HCT116 (cell line): ENCODE data around the gene ALG1. TPM values are rescaled to one million over a fixed set of nuclear protein-coding genes. Genes with fewer than 3 reads are reported as not detected.

ENCODE experiments used
- ATAC-seq: fragments of 200-7000 bp; cut with Tn5 transposase; 2 replicates; pipeline ENCODE4 v1.9.1; 2020; ENCODE audit warnings: mild to moderate bottlenecking, moderate library complexity
- BruUV-seq: library from RNA; stranded (reverse); fragments of 400-500 nt; replicated peaks from 2 replicates; lab custom pipeline; 2021; lab: Mats Ljungman, UMichigan
- CTCF ChIA-PET: fragments of 300-600 bp; sonication (Branson Sonifier 250); formaldehyde crosslinking; loops from one replicate; lab custom pipeline; 2021; ENCODE audit warnings: antibody characterized with exemption; lab: Charles Lee
- POLR2A ChIA-PET: fragments of 300-600, 350-600 bp; sonication (Branson Sonifier 250); formaldehyde crosslinking; loops from one replicate; lab custom pipeline; 2021; ENCODE audit warnings: antibody characterized with exemption; lab: Charles Lee
- RAD21 ChIA-PET, 2 experiments: fragments of 300-600 bp; sonication (Branson Sonifier 250); formaldehyde crosslinking; loops; one replicate each; lab custom pipeline; 2023; ENCODE audit warnings: low total read pairs in 2 of 2; ENCODE audit not compliant: uncharacterized antibody in 2 of 2, unreplicated experiment in 2 of 2, low non-redundant PET in 1 of 2; lab: Charles Lee
- DNase-seq: peaks from one replicate; pipeline ENCODE4 v3.0.0-alpha.2; 2010; ENCODE audit warnings: low read depth, low spot score
- H2AFZ ChIP-seq: fragments of 200-600 bp; shearing (Covaris generic), sonication (generic); 2 replicates; pipeline ENCODE4 v1.6.1; 2017; ENCODE audit warnings: low read depth, mixed run types, mixed read lengths, antibody characterized with exemption, low read length; ENCODE audit not compliant: poor library complexity, severe bottlenecking
- H3K27ac ChIP-seq: 2 replicates; pipeline ENCODE4 v1.5.1; 2012; ENCODE audit warnings: low read depth, low read length
- H3K27me3 ChIP-seq: fragments of 200-600 bp; sonication (generic); 2 replicates; pipeline ENCODE4 v1.6.1; 2016; ENCODE audit warnings: mixed run types, low read length, mixed read lengths; ENCODE audit not compliant: insufficient read depth
- H3K36me3 ChIP-seq, 2 experiments: fragments of 200-500 bp in 1 of 2; fragments of 200-600 bp in 1 of 2; sonication (Bioruptor generic) in 1 of 2; sonication (generic) in 1 of 2; 2 replicates each; pipeline versions ENCODE4 v1.5.1 to v1.6.1; 2014 to 2016; ENCODE audit warnings: low read length in 2 of 2, inconsistent platforms in 1 of 2, mixed read lengths in 1 of 2, mixed run types in 1 of 2; ENCODE audit not compliant: insufficient read depth in 2 of 2, control insufficient read depth in 1 of 2
- H3K4me1 ChIP-seq, 2 experiments: fragments of 200-600 bp in 1 of 2; sonication (generic) in 1 of 2; 2 replicates each; pipeline versions ENCODE4 v1.5.1 to v1.6.1; 2012 to 2017; ENCODE audit warnings: low read length in 2 of 2, inconsistent platforms in 1 of 2, mild to moderate bottlenecking in 1 of 2, mixed read lengths in 1 of 2, mixed run types in 1 of 2, moderate library complexity in 1 of 2; ENCODE audit not compliant: insufficient read depth in 2 of 2, control insufficient read depth in 1 of 2
- H3K4me2 ChIP-seq: fragments of 200-600 bp; sonication (generic); 2 replicates; pipeline ENCODE4 v1.6.1; 2017; ENCODE audit warnings: mixed run types, low read length, mixed read lengths
- H3K4me3 ChIP-seq, 2 experiments: fragments of 200-600 bp in 1 of 2; sonication (generic) in 1 of 2; replicated peaks in 1 of 2; 2 replicates each; pipeline ENCODE4 v1.5.1; 2011 to 2016; ENCODE audit warnings: low read length in 2 of 2, control low read depth in 1 of 2, low read depth in 1 of 2, mild to moderate bottlenecking in 1 of 2, mixed read lengths in 1 of 2, mixed run types in 1 of 2
- H3K79me2 ChIP-seq: fragments of 200-600 bp; sonication (generic); 2 replicates; pipeline ENCODE4 v1.6.1; 2017; ENCODE audit warnings: mild to moderate bottlenecking, mixed run types, low read length, moderate library complexity, mixed read lengths; ENCODE audit not compliant: insufficient read depth
- H3K9ac ChIP-seq: fragments of 200-600 bp; sonication (generic); 2 replicates; pipeline ENCODE4 v1.6.1; 2016; ENCODE audit warnings: low read length, mixed read lengths
- H3K9me2 ChIP-seq: fragments of 200-600 bp; sonication (generic), shearing (Covaris generic); 2 replicates; pipeline ENCODE4 v1.6.1; 2017; ENCODE audit warnings: mixed run types, mild to moderate bottlenecking, moderate library complexity; ENCODE audit not compliant: insufficient read depth
- H3K9me3 ChIP-seq, 2 experiments: fragments of 200-500 bp in 1 of 2; fragments of 200-600 bp in 1 of 2; sonication (Bioruptor generic) in 1 of 2; sonication (generic) in 1 of 2; 2 replicates each; pipeline ENCODE4 v1.6.1; 2014 to 2017; ENCODE audit warnings: low read length in 2 of 2, mixed read lengths in 2 of 2, inconsistent platforms in 1 of 2, low read depth in 1 of 2, mild to moderate bottlenecking in 1 of 2, mixed run types in 1 of 2, moderate library complexity in 1 of 2; ENCODE audit not compliant: control insufficient read depth in 1 of 2, insufficient read depth in 1 of 2
- H4K20me1 ChIP-seq: fragments of 200-600 bp; sonication (generic), shearing (Covaris generic); 2 replicates; pipeline ENCODE4 v1.6.1; 2017; ENCODE audit warnings: mixed run types, mild to moderate bottlenecking, moderate library complexity; ENCODE audit not compliant: insufficient read depth
- EZH2 ChIP-seq: fragments of 200-600 bp; sonication (generic); IDR thresholded peaks from 2 replicates; pipeline ENCODE4 v1.6.1; 2017; ENCODE audit warnings: antibody characterized with exemption, mixed run types
- JUND ChIP-seq: IDR thresholded peaks from 2 replicates; pipeline ENCODE4 v1.6.1; 2012
- POLR2AphosphoS5 ChIP-seq: IDR thresholded peaks from 2 replicates; pipeline ENCODE4 v1.6.1; 2011; ENCODE audit warnings: mild to moderate bottlenecking, low read depth, low read length, moderate library complexity
- SIN3A ChIP-seq: IDR thresholded peaks from 2 replicates; pipeline ENCODE4 v1.6.1; 2012; ENCODE audit warnings: low read depth
- ZFX ChIP-seq: fragments of 450-650 bp; IDR thresholded peaks from 2 replicates; pipeline ENCODE4 v1.6.1; 2017
- intact Hi-C: fragments of 100-400 bp; cut with micrococcal nuclease; formaldehyde crosslinking; loops from 2 replicates; pipeline ENCODE4 v1.10.0; 2022
- total RNA-seq: library from RNA; stranded (reverse); gene quantifications from one replicate; pipeline ENCODE4 v1.2.1, GENCODE V29; 2021; ENCODE audit not compliant: unreplicated experiment

ALG1 gene
- total RNA-seq, 1 experiment from 2014 or later = 27.1 TPM

- H3K27ac ChIP-seq = no peak overlapping the region
- POLR2A ChIA-PET = no interaction called here
- RAD21 ChIA-PET = no interaction called here
- H2AFZ ChIP-seq = no peak overlapping the region
- H4K20me1 ChIP-seq = no peaks in the 10 kb centered on the region
- no peak overlapping the region for H3K9ac ChIP-seq
- TF ChIP-seq POLR2AphosphoS5 = no peak
- H3K4me1 ChIP-seq = peaks cover 4 to 16% of the 10 kb centered on the region in 2 experiments; a peak in 3 of 4 replicates
- BruUV-seq = no TSS peak
- H3K4me2 ChIP-seq = no peak overlapping the region
- CTCF ChIA-PET = no interaction called here
- peaks cover 19% of the 10 kb centered on the region for H3K79me2 ChIP-seq
- peaks cover 0 to 5% of the 10 kb centered on the region in 2 experiments; a peak in 1 of 4 replicates for H3K36me3 ChIP-seq
- no peaks in the 10 kb centered on the region for H3K9me3 ChIP-seq
- H3K4me3 ChIP-seq = no peak overlapping the region
- H3K9me2 ChIP-seq = no peaks in the 10 kb centered on the region
- peaks cover 14% of the 10 kb centered on the region; the same call in 1 of the 2 replicates for H3K27me3 ChIP-seq
- no peak for DNase-seq
- no peak for ATAC-seq
- intact Hi-C loops = no loop called here
These were observed 2.6 kb upstream of the ALG1 start for GRCh38 chr16:5069048-5069447.

GRCh38 chr16:5069854-5070253 is 1.8 kb upstream of the ALG1 start:
- H3K4me1 ChIP-seq = peaks cover 4 to 16% of the 10 kb centered on the region in 2 experiments; a peak in 3 of 4 replicates
- no peaks in the 10 kb centered on the region for H3K9me2 ChIP-seq
- H3K27me3 ChIP-seq = peaks cover 6% of the 10 kb centered on the region; the same call in 1 of the 2 replicates
- H3K9me3 ChIP-seq = no peaks in the 10 kb centered on the region
- ChIA-PET POLR2A (no interaction called here), CTCF (no interaction called here), RAD21 (no interaction called here)
- no peak for TF ChIP-seq EZH2
- TF ChIP-seq SIN3A = no peak
- TF ChIP-seq JUND = no peak
- TF ChIP-seq ZFX = no peak
- H4K20me1 ChIP-seq = no peaks in the 10 kb centered on the region
- H2AFZ ChIP-seq = no peak overlapping the region
- peaks cover 0 to 5% of the 10 kb centered on the region in 2 experiments; a peak in 1 of 4 replicates for H3K36me3 ChIP-seq
- intact Hi-C loops = no loop called here
- H3K4me3 ChIP-seq = no peak overlapping the region
- H3K9ac ChIP-seq = no peak overlapping the region
- ATAC-seq (no peak), DNase-seq (no peak)
- H3K4me2 ChIP-seq = no peak overlapping the region
- H3K79me2 ChIP-seq = peaks cover 26% of the 10 kb centered on the region
- BruUV-seq = no TSS peak
- H3K27ac ChIP-seq = no peak overlapping the region
